B cell (primary cell): ENCODE results near the gene LIN28B. TPM values are rescaled to one million over a fixed set of nuclear protein-coding genes. Genes with fewer than 3 reads are reported as not detected.

Experiments
- ATAC-seq: fragments of 200-7000 bp; cut with Tn5 transposase; one replicate; pipeline ENCODE4 v1.10.0; 2021; ENCODE audit warnings: low read depth, mild to moderate bottlenecking, moderate number of reproducible peaks, moderate library complexity
- CTCF ChIA-PET: fragments of 350-600 bp; sonication (Branson Sonifier 250); formaldehyde crosslinking; loops from one replicate; lab custom pipeline; 2021; ENCODE audit warnings: antibody characterized with exemption, inconsistent platforms; lab: Charles Lee
- POLR2A ChIA-PET: fragments of 350-600 bp; sonication (Branson Sonifier 250); formaldehyde crosslinking; loops from one replicate; lab custom pipeline; 2021; ENCODE audit warnings: antibody characterized with exemption; lab: Charles Lee
- DNase-seq: peaks from one replicate; pipeline ENCODE4 v3.0.0; 2013
- H2AFZ ChIP-seq: 2 replicates; pipeline ENCODE4 v1.6.1; 2012; ENCODE audit warnings: mild to moderate bottlenecking, low read depth, low read length; ENCODE audit not compliant: insufficient read depth, poor library complexity, severe bottlenecking
- H3K27ac ChIP-seq, 2 donors: 1 replicate in 1 of 2; 2 replicates in 1 of 2; pipeline ENCODE4 v1.5.1; 2012 to 2013; ENCODE audit warnings: low read length in 2 of 2, mild to moderate bottlenecking in 2 of 2, moderate library complexity in 1 of 2
- H3K27me3 ChIP-seq, 4 experiments: fragments of 200-600 bp in 1 of 4; sonication (generic) in 1 of 4; replicated peaks in 1 of 4; 1 replicate in 2 of 4; 2 replicates in 2 of 4; pipeline versions ENCODE4 v1.6.1 to v1.7.0; 2013 to 2016; ENCODE audit warnings: low read length in 3 of 4, mild to moderate bottlenecking in 2 of 4, mixed read lengths in 1 of 4, moderate library complexity in 1 of 4; ENCODE audit not compliant: insufficient read depth in 4 of 4, control insufficient read depth in 3 of 4; ENCODE audit errors: control extremely low read depth in 1 of 4
- H3K36me3 ChIP-seq, 2 experiments: replicated peaks in 1 of 2; 1 replicate in 1 of 2; 2 replicates in 1 of 2; pipeline versions ENCODE4 v1.6.1 to v1.7.1; 2013; ENCODE audit warnings: low read length in 1 of 2; ENCODE audit not compliant: insufficient read depth in 2 of 2, control insufficient read depth in 1 of 2; ENCODE audit errors: control extremely low read depth in 1 of 2, extremely low read depth in 1 of 2
- H3K4me1 ChIP-seq, 2 donors: fragments of 200-600 bp in 1 of 2; sonication (generic) in 1 of 2; 1 replicate in 1 of 2; 2 replicates in 1 of 2; pipeline versions ENCODE4 v1.5.1 to v1.6.1; 2013 to 2017; ENCODE audit warnings: low read length in 2 of 2; ENCODE audit not compliant: control insufficient read depth in 2 of 2, insufficient read depth in 2 of 2
- H3K4me2 ChIP-seq: replicated peaks from 2 replicates; pipeline ENCODE3; 2012; ENCODE audit warnings: mild to moderate bottlenecking, low read depth, low read length; ENCODE audit not compliant: poor library complexity, severe bottlenecking
- H3K4me3 ChIP-seq, 5 experiments: fragments of 200-600 bp in 1 of 5; sonication (generic) in 1 of 5; 1 replicate in 3 of 5; 2 replicates in 2 of 5; pipeline versions ENCODE4 v1.5.1 to v1.7.0; 2011 to 2016; ENCODE audit warnings: low read length in 4 of 5, mild to moderate bottlenecking in 4 of 5, low read depth in 2 of 5, control low read depth in 1 of 5, moderate library complexity in 1 of 5; ENCODE audit not compliant: insufficient read depth in 1 of 5; ENCODE audit errors: control extremely low read depth in 1 of 5, extremely low read depth in 1 of 5
- H3K79me2 ChIP-seq: fragments of 200-600 bp; sonication (generic); one replicate; pipeline ENCODE4 v1.6.0; 2016; ENCODE audit warnings: low read length; ENCODE audit not compliant: control insufficient read depth, insufficient read depth
- H3K9ac ChIP-seq: fragments of 200-600 bp; sonication (generic); 2 replicates; pipeline ENCODE4 v1.6.1; 2017; ENCODE audit warnings: mild to moderate bottlenecking, low read length, moderate library complexity
- H3K9me3 ChIP-seq, 3 donors: one replicate each; pipeline versions ENCODE4 v1.6.1 to v1.7.1; 2013; ENCODE audit warnings: low read length in 2 of 3; ENCODE audit not compliant: control insufficient read depth in 2 of 3, insufficient read depth in 1 of 3; ENCODE audit errors: control extremely low read depth in 1 of 3
- H4K20me1 ChIP-seq: 2 replicates; pipeline ENCODE4 v1.6.0; 2012; ENCODE audit warnings: mild to moderate bottlenecking, low read length; ENCODE audit not compliant: insufficient read depth, control insufficient read depth, poor library complexity, severe bottlenecking
- H3K27ac Mint-ChIP-seq: one replicate; pipeline ENCODE4 v1.8.0; 2021; ENCODE audit warnings: mixed read lengths
- H3K27me3 Mint-ChIP-seq: one replicate; pipeline ENCODE4 v1.8.0; 2021; ENCODE audit warnings: mixed read lengths
- H3K4me1 Mint-ChIP-seq: one replicate; pipeline ENCODE4 v1.8.0; 2021; ENCODE audit warnings: mixed read lengths
- H3K4me3 Mint-ChIP-seq: one replicate; pipeline ENCODE4 v1.8.0; 2021; ENCODE audit warnings: mixed read lengths
- H3K9me3 Mint-ChIP-seq: one replicate; pipeline ENCODE4 v1.8.0; 2022; ENCODE audit warnings: mixed read lengths; ENCODE audit not compliant: insufficient read depth
- EZH2 ChIP-seq: IDR thresholded peaks from 2 replicates; pipeline ENCODE4 v1.6.1; 2012; ENCODE audit warnings: borderline replicate concordance, low read depth, mild to moderate bottlenecking, moderate library complexity, low read length; ENCODE audit not compliant: insufficient read depth, poor library complexity, severe bottlenecking
- WGBS: methylation state at CpG from one replicate; pipeline ENCODE4 v1.1.5; 2013; ENCODE audit warnings: missing lambda C conversion rate; ENCODE audit not compliant: insufficient coverage; 5-methylcytosine and 5-hydroxymethylcytosine counted together
- intact Hi-C: fragments of 100-400 bp; cut with micrococcal nuclease; formaldehyde crosslinking; loops from one replicate; pipeline ENCODE4 v1.10.0; 2022
- polyA plus RNA-seq: library from polyadenylated mRNA; depleted of rRNA; stranded (reverse); fragments of >200 nt; gene quantifications from 2 replicates; pipeline ENCODE4 v1.2.3, GENCODE V29; 2012
- total RNA-seq, 2 donors: library from RNA; stranded (reverse); fragments of 120-200 nt in 1 of 2; gene quantifications; 1 replicate in 1 of 2; 2 replicates in 1 of 2; pipeline versions ENCODE4 v1.2.3 to v1.2.4, GENCODE V29; 2013 to 2022
- TF ChIP-seq, protein P1 (sequence below): fragments of 200-600 bp; IDR thresholded peaks from one replicate; pipeline ENCODE4 v1.8.0; 2022; ENCODE audit warnings: antibody characterized with exemption, mild to moderate bottlenecking

Gene LIN28B
- total and polyA plus RNA-seq, 2 donors (not counting 1 experiment from before 2014, with no cell fraction given) = not detected

DNA sequence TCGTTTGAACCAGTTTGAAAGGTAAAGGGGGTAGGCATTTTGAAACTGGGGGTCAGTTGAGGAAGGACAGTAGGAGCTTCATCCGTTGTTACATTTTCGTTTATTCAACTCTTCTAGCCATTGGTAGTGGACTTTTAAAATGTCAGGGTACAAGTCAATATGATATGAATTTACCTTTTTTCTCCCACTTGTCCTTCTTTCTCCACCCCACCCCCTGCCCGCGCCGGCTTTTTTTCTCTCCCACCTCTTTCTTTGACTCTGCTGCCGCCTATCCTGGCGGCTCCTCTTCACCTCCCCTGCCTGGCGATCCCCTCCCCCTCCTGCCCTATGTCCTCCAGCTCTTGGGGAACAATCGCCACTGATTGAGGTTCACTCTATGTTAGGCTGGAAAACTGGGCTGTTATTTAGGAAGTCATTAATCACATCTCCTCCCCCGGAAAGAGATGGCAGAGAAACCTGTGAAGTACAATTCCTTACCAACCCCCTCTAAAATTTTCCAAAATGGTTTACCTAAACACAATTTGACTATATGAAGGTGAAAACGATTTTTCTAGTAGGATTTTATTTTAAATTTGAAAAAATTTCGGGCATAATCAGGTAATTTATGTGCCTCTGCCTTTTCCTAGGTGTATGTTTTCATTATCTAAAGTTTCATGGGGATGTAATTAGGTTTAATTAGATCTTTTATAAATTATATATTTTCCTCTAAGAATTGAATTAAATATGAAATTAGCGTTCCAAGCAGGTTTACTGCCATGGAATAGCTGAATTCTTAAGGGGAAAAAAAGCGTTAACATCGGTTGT is 778 bp upstream of the LIN28B start:
- no peak overlapping the region for H3K4me3 ChIP-seq
- H3K4me1 Mint-ChIP-seq = peaks cover 6% of the 10 kb centered on the region
- H3K9me3 ChIP-seq = peaks cover 0 to 12% (median 0%) of the 10 kb centered on the region in 3 donors
- ChIA-PET CTCF (no interaction called here), POLR2A (no interaction called here)
- no peak for DNase-seq
- ATAC-seq = no peak
- H3K79me2 ChIP-seq = no peaks in the 10 kb centered on the region
- H3K9ac ChIP-seq = no peak overlapping the region
- H3K9me3 Mint-ChIP-seq = peaks cover 2% of the 10 kb centered on the region
- 0% methylated on average over 3 of the region's 16 CpGs for WGBS
- H3K36me3 ChIP-seq = no peaks in the 10 kb centered on the region
- H3K27ac Mint-ChIP-seq = no peak overlapping the region
- TF ChIP-seq EZH2 = no peak
- TF ChIP-seq, protein P1, sequence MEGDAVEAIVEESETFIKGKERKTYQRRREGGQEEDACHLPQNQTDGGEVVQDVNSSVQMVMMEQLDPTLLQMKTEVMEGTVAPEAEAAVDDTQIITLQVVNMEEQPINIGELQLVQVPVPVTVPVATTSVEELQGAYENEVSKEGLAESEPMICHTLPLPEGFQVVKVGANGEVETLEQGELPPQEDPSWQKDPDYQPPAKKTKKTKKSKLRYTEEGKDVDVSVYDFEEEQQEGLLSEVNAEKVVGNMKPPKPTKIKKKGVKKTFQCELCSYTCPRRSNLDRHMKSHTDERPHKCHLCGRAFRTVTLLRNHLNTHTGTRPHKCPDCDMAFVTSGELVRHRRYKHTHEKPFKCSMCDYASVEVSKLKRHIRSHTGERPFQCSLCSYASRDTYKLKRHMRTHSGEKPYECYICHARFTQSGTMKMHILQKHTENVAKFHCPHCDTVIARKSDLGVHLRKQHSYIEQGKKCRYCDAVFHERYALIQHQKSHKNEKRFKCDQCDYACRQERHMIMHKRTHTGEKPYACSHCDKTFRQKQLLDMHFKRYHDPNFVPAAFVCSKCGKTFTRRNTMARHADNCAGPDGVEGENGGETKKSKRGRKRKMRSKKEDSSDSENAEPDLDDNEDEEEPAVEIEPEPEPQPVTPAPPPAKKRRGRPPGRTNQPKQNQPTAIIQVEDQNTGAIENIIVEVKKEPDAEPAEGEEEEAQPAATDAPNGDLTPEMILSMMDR = no peak
- no peaks in the 10 kb centered on the region for H4K20me1 ChIP-seq
- intact Hi-C loops = no loop called here
- no peak overlapping the region for H3K4me3 Mint-ChIP-seq
- H3K4me1 ChIP-seq = peaks cover 0 to 22% of the 10 kb centered on the region in 2 donors
- H3K4me2 ChIP-seq = no peak overlapping the region
- no peak overlapping the region for H3K27ac ChIP-seq
- H2AFZ ChIP-seq = no peak overlapping the region
- H3K27me3 Mint-ChIP-seq = peaks cover 64% of the 10 kb centered on the region
- peaks cover 4 to 58% (median 50%) of the 10 kb centered on the region in 4 experiments for H3K27me3 ChIP-seq
